ENCODE measurements around the gene CERS2. TPM values are rescaled to one million over a fixed set of nuclear protein-coding genes. Genes with fewer than 3 reads are reported as not detected.
A peak's percentile ranks its signal among the peaks of the same experiment; 100 is the strongest.

The CERS2 gene
- total and polyA plus RNA-seq, 2 of the 4 experiments (the other 2 are of a cell fraction): 118 to 127 TPM

- BruUV-seq (replicated peaks): no TSS peak
- 1% methylated on average over 27 of the region's 39 CpGs; no CpG with 5 or more reads in 1 of the 2 experiments for WGBS, 2 experiments (ENCODE audit: extremely low coverage in 2 of 2, insufficient read length in 1 of 2)
- peak within 1 kb of the TSS; percentile 95 for H2AFZ ChIP-seq (replicated peaks; ENCODE audit: low read length, poor library complexity)
- peak within 1 kb of the TSS; percentile 97 for H3K4ac ChIP-seq (ENCODE audit: low read depth, low read length)
- peak within 1 kb of the TSS; percentile 81 for H3K23ac ChIP-seq (ENCODE audit: low read depth, low read length)
- H2AK5ac ChIP-seq (ENCODE audit: low read depth, low read length): peak within 1 kb of the TSS; percentile 84
- peaks cover 19% of the 10 kb centered on the region for H3K36me3 ChIP-seq (ENCODE audit: control insufficient read depth, insufficient read depth, low read length)
- ChIA-PET POLR2A (ENCODE audit: unreplicated experiment) (no interaction called here), CTCF (no interaction called here)
- peak within 1 kb of the TSS; percentile 98 for H3K14ac ChIP-seq (replicated peaks; ENCODE audit: low read depth, low read length)
- peak within 1 kb of the TSS; percentile 97 for H3K56ac ChIP-seq (ENCODE audit: extremely low read depth, insufficient read depth, low read length)
- peak; percentile 95 for DNase-seq
- intact Hi-C loops (cut with micrococcal nuclease) (no loop called here), dilution Hi-C loops (cut with HindIII; ENCODE audit: low sequenced_read_pairs, unreplicated experiment) (no loop called here), in situ Hi-C loops (cut with MboI; ENCODE audit: low sequenced_read_pairs) (no loop called here)
- peak within 1 kb of the TSS; percentile 96 to 99 for H4K8ac ChIP-seq (ENCODE audit: low read depth in 2 of 2, low read length in 2 of 2)
- peak within 1 kb of the TSS; percentile 95 for H2AK9ac ChIP-seq (replicated peaks; ENCODE audit: low read depth, low read length, poor library complexity)
- peak within 1 kb of the TSS; percentile 98 for H4K5ac ChIP-seq (ENCODE audit: low read depth, low read length)
- H3K18ac ChIP-seq (ENCODE audit: low read depth, low read length): peak within 1 kb of the TSS; percentile 92
- 0 out of 2 replicates have a peak within 1 kb of the TSS, but pooled peaks have one; percentile 40 for H2BK20ac ChIP-seq (ENCODE audit: low read depth, low read length)
- peak within 1 kb of the TSS; percentile 96 for H3K27ac ChIP-seq (ENCODE audit: insufficient read depth, low read length)
- peak within 1 kb of the TSS; percentile 81 for H2BK120ac ChIP-seq (ENCODE audit: low read depth, low read length)
- peaks cover 12 to 20% of the 10 kb centered on the region in 2 experiments for H3K79me1 ChIP-seq (ENCODE audit: low read depth in 1 of 2, low read length in 2 of 2)
- H2BK15ac ChIP-seq (ENCODE audit: low read depth, low read length): peak within 1 kb of the TSS; percentile 79; the same call in 1 of the 3 replicates
- H3K4me1 ChIP-seq (ENCODE audit: control insufficient read depth, insufficient read depth, low read length): peaks cover 2% of the 10 kb centered on the region; the same call in 1 of the 2 replicates
- H3K9ac ChIP-seq (ENCODE audit: low read depth, low read length): peak within 1 kb of the TSS; percentile 98
- no peaks in the 10 kb centered on the region for H3K9me3 ChIP-seq (ENCODE audit: control insufficient read depth, insufficient read depth, low read length)
- H3K4me3 ChIP-seq (ENCODE audit: insufficient read depth, low read depth, low read length): peak within 1 kb of the TSS; percentile 85
- peak within 1 kb of the TSS; percentile 97 for H4K91ac ChIP-seq (ENCODE audit: insufficient read depth, low read depth, low read length)
- H3K27me3 ChIP-seq (ENCODE audit: control insufficient read depth, insufficient read depth, low read length): no peaks in the 10 kb centered on the region
- peak; percentile 96 for ATAC-seq (ENCODE audit: low read depth)
- H2BK5ac ChIP-seq (ENCODE audit: low read depth, low read length, poor library complexity, severe bottlenecking): peak within 1 kb of the TSS; percentile 92
- peak within 1 kb of the TSS; percentile 85 for H3K4me2 ChIP-seq (ENCODE audit: low read depth, low read length)
- H3K9me1 ChIP-seq (ENCODE audit: insufficient read depth, low read length): 0 out of 2 replicates have a peak, but pooled peaks cover 3% of the 10 kb centered on the region
- TF ChIP-seq CEBPB (IDR thresholded peaks at IDR 0.05; ENCODE audit: low read depth, low read length) (no peak), MXI1 (IDR thresholded peaks at IDR 0.05; ENCODE audit: borderline replicate concordance, low read depth, low read length) (peak; percentile 79; the same call in 1 of the 2 replicates), USF2 (IDR thresholded peaks at IDR 0.05; ENCODE audit: low read depth, low read length) (peak; percentile 79), MAZ (IDR thresholded peaks at IDR 0.05; ENCODE audit: borderline replicate concordance, low read depth, low read length) (peak; percentile 46), BHLHE40 (IDR thresholded peaks at IDR 0.05; ENCODE audit: low read depth, low read length) (peak; percentile 91), POLR2A (IDR thresholded peaks at IDR 0.05; ENCODE audit: low read depth, low read length) (no peak; the same call in 1 of the 2 replicates), CTCF (conservative IDR thresholded peaks at IDR 0.05; ENCODE audit: low read depth, low read length) (0 out of 2 replicates have a peak, but pooled peaks have one; percentile 2)
- no peaks in the 10 kb centered on the region for H4K20me1 ChIP-seq (ENCODE audit: insufficient read depth, low read length)
These were observed 48.4 kb downstream of the CERS2 start, which contains the start of gene SETDB1 for GRCh38 chr1:150926097-150926741. Gene SETDB1, plus strand, starts transcription at chr1:150926363. Its CDS starts 1,352 bp downstream, at chr1:150927715.
